ENCODE measurements around the gene CELF4.
A peak's percentile ranks its signal among the peaks of the same experiment; 100 is the strongest.

The CELF4 gene

DNA sequence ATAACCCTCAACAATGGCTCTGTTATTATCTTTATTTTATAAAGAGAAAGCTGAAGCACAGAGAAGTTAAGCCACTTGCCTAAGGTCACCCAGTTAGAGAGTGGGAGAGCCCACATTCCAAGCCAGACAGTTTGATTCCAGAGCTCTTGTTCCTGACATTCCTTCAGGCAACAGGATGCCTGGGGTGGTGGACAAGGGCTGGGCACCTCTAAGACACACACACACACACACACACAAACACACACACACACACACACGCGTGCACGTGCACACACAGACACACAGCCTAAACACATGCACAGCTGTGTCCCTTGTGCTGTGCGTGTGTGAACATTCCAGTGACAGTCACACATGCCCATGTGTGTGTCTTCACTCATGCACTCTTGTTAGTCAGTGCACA lies 26.4 kb downstream of the CELF4 start:
- no peak for TF ChIP-seq CTCF (conservative IDR thresholded peaks at IDR 0.05; ENCODE audit: control insufficient read depth, insufficient read depth, low read depth, low read length)
- no peak for DNase-seq (ENCODE audit: low read depth)
- H3K4me3 ChIP-seq (ENCODE audit: control insufficient read depth, low read depth, low read length), result no peak overlapping the region

DNA sequence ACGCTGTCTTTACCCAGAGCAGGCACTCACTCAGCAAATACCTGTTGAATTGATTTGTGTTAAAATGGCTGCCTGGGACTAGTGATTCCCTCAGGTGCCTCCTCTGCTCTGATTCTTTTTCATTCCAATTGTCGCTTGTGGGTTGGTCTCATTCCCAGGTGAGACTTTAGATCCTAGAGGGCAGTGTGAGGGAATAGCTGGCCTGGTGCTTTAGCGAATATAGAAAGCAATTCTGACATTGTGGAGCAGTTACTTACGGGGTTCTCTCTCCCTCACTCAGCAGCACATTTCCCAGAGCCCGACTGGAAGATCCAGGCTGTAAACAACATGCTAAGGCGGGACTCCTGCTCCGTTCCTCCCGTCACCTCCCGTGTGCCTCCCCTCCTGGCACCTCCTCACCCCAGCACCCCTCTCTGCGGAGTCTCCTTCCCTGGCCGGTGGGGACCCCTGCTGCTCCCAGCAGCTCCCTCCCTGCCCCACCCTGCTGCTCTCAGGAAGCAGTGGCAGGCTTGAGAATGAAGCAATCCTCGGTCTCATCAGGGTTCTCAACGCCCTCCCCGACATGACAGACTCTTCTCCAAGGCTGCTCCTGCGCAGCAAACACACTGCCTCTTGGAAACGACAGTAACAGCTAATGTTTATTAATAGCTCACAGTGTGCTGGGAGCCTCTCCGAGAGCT lies 26.9 kb downstream of the CELF4 start:
- TF ChIP-seq CTCF (conservative IDR thresholded peaks at IDR 0.05; ENCODE audit: control insufficient read depth, insufficient read depth, low read depth, low read length), result no peak
- no peak for DNase-seq (ENCODE audit: low read depth)

DNA sequence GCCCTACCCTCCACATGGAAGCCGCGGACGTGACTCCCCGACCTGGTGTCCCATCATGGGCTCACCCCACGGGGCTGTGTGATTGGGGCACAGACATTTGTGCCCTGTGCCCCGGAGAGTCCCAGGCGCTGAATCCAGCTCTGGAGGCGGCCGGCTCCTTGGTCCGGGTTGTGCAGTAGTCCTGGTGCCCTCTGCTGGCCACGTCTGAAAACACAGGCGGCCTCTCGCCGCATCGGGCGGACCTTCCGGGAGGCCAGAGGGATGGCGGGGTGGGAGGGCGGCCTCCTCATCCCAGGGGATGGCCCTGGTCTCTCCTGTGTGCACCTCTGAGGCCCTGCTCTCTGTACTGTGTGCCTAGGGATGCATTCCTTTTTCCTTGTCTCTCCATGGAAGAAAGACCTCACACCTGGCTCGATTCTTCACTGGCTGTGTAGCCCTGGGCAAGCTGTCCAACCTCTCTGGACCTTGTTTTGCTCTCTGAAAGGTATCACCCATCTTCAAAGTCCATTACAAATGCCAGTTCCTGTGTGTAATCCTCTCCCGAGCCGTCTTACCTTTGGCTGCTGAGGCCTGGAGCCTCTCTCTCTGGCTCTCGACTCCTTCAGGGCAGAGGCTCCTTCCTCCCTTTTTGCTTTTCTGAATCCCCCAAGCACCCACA lies 27.6 kb downstream of the CELF4 start:
- DNase-seq (ENCODE audit: low read depth), result peak; percentile 45
- peak; percentile 63 for TF ChIP-seq CTCF (conservative IDR thresholded peaks at IDR 0.05; ENCODE audit: control insufficient read depth, insufficient read depth, low read depth, low read length)
- no peak overlapping the region for H3K4me3 ChIP-seq (ENCODE audit: control insufficient read depth, low read depth, low read length)

More for the DNA sequence above, 26.9 kb downstream of the CELF4 start:
- no peak overlapping the region for H3K4me3 ChIP-seq (ENCODE audit: control insufficient read depth, low read depth, low read length)

- DNase-seq (ENCODE audit: low read depth), result no peak
- H3K4me3 ChIP-seq (ENCODE audit: control insufficient read depth, low read depth, low read length), result no peak overlapping the region
- no peak for TF ChIP-seq CTCF (conservative IDR thresholded peaks at IDR 0.05; ENCODE audit: control insufficient read depth, insufficient read depth, low read depth, low read length)
Measured at GRCh38 chr18:37536656-37537055, 28.9 kb downstream of the CELF4 start.

GRCh38 chr18:37535968-37536367 lies 29.6 kb downstream of the CELF4 start:
- DNase-seq (ENCODE audit: low read depth), result peak; percentile 22
- no peak for TF ChIP-seq CTCF (conservative IDR thresholded peaks at IDR 0.05; ENCODE audit: control insufficient read depth, insufficient read depth, low read depth, low read length)
- no peak overlapping the region for H3K4me3 ChIP-seq (ENCODE audit: control insufficient read depth, low read depth, low read length)

DNA sequence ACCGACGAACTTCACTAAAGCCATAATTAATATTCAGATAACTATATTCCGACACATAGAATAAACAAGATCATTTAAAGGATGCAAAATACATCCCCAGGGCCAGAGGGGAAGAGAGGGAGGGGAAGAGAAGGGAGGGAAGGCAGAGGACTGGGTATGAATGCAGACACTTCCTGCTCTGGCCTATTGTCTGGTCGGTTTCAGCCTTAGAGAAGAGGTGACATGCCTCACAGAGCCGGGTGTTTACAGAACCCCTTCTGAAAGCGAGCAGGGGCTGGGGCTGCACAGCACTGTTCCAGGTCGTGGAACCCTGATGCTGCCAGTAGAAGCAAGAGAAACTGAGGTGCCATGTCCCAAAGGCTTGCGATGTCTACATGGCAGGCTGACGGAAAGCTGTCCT lies 31.0 kb downstream of the CELF4 start:
- DNase-seq (ENCODE audit: low read depth), result no peak
- no peak overlapping the region for H3K4me3 ChIP-seq (ENCODE audit: control insufficient read depth, low read depth, low read length)
- no peak for TF ChIP-seq CTCF (conservative IDR thresholded peaks at IDR 0.05; ENCODE audit: control insufficient read depth, insufficient read depth, low read depth, low read length)

Measured in fibroblast of mammary gland (primary cell).